ENCODE data around the gene RNF152.

DNA sequence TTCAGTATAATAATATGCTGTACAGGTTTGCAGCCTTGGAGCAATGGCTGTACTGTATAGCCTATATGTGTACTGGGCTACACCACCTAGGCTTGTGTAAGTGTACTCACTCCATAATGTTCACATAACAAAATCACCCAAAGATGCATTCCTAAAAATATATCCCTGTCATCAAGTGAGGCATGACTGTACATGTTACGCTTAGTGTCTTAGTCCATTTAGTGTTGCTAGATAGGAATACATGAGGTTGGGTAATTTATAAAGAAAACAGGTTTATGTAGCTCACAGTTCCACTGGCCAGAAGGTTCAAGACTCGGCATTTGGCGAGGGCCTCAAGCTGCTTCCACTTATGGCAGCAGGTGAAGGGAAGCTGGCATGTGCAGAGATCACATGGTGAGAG lies 31.4 kb downstream of the RNF152 start:
- TF ChIP-seq EP300 (IDR thresholded peaks at IDR 0.05) = no peak
- TF ChIP-seq, protein P1, sequence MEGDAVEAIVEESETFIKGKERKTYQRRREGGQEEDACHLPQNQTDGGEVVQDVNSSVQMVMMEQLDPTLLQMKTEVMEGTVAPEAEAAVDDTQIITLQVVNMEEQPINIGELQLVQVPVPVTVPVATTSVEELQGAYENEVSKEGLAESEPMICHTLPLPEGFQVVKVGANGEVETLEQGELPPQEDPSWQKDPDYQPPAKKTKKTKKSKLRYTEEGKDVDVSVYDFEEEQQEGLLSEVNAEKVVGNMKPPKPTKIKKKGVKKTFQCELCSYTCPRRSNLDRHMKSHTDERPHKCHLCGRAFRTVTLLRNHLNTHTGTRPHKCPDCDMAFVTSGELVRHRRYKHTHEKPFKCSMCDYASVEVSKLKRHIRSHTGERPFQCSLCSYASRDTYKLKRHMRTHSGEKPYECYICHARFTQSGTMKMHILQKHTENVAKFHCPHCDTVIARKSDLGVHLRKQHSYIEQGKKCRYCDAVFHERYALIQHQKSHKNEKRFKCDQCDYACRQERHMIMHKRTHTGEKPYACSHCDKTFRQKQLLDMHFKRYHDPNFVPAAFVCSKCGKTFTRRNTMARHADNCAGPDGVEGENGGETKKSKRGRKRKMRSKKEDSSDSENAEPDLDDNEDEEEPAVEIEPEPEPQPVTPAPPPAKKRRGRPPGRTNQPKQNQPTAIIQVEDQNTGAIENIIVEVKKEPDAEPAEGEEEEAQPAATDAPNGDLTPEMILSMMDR (IDR thresholded peaks at IDR 0.05) = no peak
- no peak for TF ChIP-seq POLR2A (IDR thresholded peaks at IDR 0.05)
